Fibroblast of the conjunctiva (primary cell): ENCODE measurements around the gene CDNF.
A peak's percentile ranks its signal among the peaks of the same experiment; 100 is the strongest.

ENCODE experiments used
- DNase-seq: peaks from one replicate; pipeline ENCODE4 v3.0.0-alpha.2; 2010; ENCODE audit warnings: low read depth

The CDNF gene

DNA sequence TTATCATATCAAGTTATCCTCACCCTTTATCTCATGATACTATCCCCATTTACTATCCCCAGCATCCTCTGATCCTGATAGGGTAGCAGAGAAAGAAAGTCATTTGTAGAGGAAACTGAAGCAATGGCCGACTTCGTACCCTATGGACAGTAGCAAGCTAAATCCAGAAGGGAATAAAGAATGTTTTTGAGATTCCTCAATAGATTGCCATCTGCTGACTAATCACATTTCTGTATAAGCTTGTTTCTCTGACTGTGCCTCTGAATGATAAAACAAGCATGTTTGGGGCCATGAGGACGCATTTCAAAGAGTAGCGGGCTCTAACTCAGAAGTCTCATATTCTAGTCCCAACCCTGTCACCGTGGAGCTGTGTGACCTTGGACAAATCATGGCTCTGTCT is 49.9 kb downstream of the CDNF start:
- no peak for DNase-seq

- no peak for DNase-seq
Measured at GRCh38 chr10:14784459-14785055, 53.3 kb downstream of the CDNF start.

DNA sequence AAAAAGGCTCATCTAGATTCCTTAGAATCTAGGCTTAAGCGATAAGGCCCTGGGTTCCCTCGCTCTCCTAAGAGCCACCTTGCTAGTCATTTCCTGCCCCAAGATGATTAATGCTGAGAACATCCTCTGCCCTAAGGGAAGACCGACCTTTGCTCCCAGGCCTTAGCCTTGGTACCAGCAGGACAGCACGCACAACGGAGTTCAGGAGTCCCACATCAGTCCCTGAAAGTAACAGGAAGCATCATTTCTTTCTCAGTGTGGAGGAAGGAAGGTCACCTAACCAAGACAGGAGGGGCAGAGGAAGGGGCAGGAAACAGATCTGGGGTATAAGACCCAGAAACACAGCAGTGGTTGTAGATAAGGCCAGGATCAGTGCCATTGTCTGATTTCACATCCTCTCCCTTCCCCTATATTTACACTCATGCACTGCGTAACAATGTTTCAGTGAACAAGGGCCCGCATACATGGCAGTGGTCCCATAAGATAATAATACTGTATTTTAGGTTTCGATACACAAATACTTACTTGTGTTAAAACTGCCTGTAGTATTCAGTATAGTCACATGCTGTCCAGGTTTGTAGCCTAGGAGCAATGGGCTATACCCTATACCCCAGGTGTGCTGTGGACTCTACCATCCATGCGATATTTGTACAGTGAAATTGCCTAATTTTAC is 55.0 kb downstream of the CDNF start:
- DNase-seq, result no peak

DNA sequence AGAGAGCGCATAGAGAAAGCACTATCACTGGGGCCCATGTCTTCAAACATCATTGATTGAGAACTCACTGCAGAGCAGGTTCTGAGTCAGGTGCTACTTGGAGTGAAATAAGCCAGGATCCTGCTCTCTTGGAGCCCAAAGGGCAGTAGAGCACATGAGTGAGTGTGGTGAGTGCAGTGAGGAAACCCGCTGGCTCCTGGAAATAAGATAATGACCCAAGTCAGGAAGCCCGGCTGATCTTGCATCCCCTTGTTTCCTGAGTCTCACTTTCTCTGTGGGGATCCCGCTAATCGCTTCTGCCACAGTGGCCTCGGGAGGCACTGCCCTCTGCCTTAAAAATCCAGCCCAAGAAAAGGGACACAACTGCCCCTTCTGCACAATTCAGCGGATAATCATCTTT is 56.1 kb downstream of the CDNF start:
- DNase-seq, result no peak

GRCh38 chr10:14779001-14779651 is 58.7 kb downstream of the CDNF start:
- DNase-seq, result peak; percentile 22

DNA sequence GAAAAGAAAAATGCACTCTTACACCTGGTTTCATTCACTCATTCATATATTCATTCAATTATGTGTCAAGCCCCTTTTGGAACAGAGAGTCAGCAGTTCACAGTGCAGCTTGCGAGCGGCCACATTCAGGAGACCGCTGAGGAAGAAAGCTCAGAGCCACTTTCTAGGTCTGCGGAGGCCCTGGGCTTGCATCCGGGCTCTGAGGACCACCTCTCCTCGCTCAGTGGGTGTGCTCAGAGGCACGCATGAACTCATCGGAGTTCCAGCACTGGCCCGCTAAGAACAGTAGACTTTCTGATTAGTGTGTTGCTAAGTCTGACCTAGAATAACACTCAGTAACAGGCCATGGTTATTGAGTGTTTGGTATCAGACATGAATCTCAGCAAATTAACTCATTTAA is 61.3 kb downstream of the CDNF start:
- no peak for DNase-seq

- DNase-seq, result no peak
Measured at GRCh38 chr10:14775656-14776055, 62.2 kb downstream of the CDNF start.

- DNase-seq, result no peak
Measured at GRCh38 chr10:14774797-14775196, 63.0 kb downstream of the CDNF start, which contains the start of gene FAM107B. TSS of gene FAM107B (minus strand) at chr10:14774897. CDS start at chr10:14774663, 234 bp downstream.

DNA sequence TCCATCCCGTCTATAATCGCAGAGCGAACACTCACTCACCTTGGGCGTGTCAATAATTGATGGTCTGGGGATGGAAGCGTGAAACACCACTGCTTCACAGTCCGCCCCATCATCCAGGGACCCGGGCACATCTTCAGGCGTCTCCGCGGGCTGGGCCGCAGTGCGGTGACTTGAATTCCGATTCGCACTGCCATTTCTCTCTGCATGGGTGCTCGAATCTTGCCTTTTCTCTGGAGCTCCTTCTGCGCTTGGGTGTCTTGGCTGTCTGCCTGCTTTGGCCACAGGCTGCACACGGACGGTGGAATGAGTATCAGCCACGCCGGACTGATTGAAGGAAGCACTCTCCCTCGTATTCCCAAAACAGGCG is 63.6 kb downstream of the CDNF start:
- no peak for DNase-seq

GRCh38 chr10:14773551-14774213 is 64.2 kb downstream of the CDNF start:
- no peak for DNase-seq

- DNase-seq, result no peak
Measured at GRCh38 chr10:14772399-14772798, 65.4 kb downstream of the CDNF start.

DNA sequence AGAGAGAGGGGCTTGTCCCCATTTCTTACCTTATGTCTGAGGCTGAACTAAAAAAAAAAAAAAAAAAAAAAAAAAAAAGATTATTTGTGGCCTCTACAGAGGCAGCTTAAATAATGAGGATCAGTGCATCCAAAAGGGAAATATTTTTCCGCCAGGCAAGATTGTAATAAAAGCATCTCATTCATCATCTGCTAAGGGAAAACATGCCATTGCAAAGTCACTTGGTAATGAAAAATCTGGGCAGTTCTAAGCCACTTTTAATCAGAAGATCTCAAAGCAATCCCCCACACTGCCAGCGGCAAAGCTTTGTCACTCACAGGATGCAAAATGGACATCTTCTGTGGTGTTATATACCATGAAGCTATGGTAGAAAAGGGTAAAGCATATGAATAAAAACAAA is 66.9 kb downstream of the CDNF start:
- no peak for DNase-seq
